Activated naive CD4-positive, alpha-beta T cell treated with anti-CD3 and anti-CD28 coated beads, Interleukin-2, amount 10 ng/mL, durations not matched to agents 7 days and 5 days (primary cell): ENCODE measurements around the gene CPNE4.

Experiments
- CTCF ChIA-PET: fragments of 350-600 bp; sonication (Branson Sonifier 250); formaldehyde crosslinking; loops from one replicate; lab custom pipeline; 2021; ENCODE audit warnings: antibody characterized with exemption; lab: Charles Lee
- DNase-seq: peaks from one replicate; pipeline ENCODE4 v3.0.0-alpha.2; 2020
- H3K27ac Mint-ChIP-seq: one replicate; pipeline ENCODE4 v1.8.0; 2021; ENCODE audit warnings: mild to moderate bottlenecking, moderate library complexity, mixed read lengths
- H3K27me3 Mint-ChIP-seq: one replicate; pipeline ENCODE4 v1.8.0; 2021; ENCODE audit warnings: mild to moderate bottlenecking, mixed read lengths
- H3K36me3 Mint-ChIP-seq: one replicate; pipeline ENCODE4 v1.8.0; 2021; ENCODE audit warnings: mixed read lengths
- H3K4me1 Mint-ChIP-seq: one replicate; pipeline ENCODE4 v1.8.0; 2021; ENCODE audit warnings: mixed read lengths
- H3K4me3 Mint-ChIP-seq: one replicate; pipeline ENCODE4 v1.8.0; 2021; ENCODE audit warnings: mild to moderate bottlenecking, moderate library complexity, mixed read lengths
- H3K9me3 Mint-ChIP-seq: one replicate; pipeline ENCODE4 v1.8.0; 2021; ENCODE audit warnings: mixed read lengths

CPNE4 gene

DNA sequence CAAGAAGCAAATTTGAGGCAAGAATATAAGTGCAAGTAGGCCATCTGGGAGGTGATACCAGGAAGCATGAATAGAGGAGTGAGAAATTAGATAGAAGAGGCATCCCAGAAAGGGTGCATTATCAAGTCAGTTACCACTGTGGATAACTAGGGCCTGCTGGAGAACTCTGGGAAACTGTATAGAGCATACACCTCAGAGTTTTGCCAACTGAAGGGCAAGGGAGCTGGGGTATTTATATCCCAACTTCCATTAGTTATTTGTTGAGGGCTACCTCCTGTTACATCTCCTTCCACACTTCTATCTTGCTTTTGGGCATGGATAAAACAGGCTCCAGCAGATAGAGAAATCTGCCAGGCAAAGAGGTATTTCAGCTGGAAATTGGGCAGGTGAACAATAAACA lies 448.5 kb downstream of the CPNE4 start:
- H3K4me3 Mint-ChIP-seq: no peak overlapping the region
- H3K27ac Mint-ChIP-seq: no peak overlapping the region
- H3K9me3 Mint-ChIP-seq: no peaks in the 10 kb centered on the region
- CTCF ChIA-PET: no interaction called here
- no peak for DNase-seq
- H3K4me1 Mint-ChIP-seq: no peaks in the 10 kb centered on the region
- no peaks in the 10 kb centered on the region for H3K36me3 Mint-ChIP-seq
- peaks cover 6% of the 10 kb centered on the region for H3K27me3 Mint-ChIP-seq

- H3K4me1 Mint-ChIP-seq: no peaks in the 10 kb centered on the region
- no peak for DNase-seq
- no peak overlapping the region for H3K27ac Mint-ChIP-seq
- no peaks in the 10 kb centered on the region for H3K36me3 Mint-ChIP-seq
- H3K4me3 Mint-ChIP-seq: no peak overlapping the region
- CTCF ChIA-PET: no interaction called here
- H3K27me3 Mint-ChIP-seq: no peaks in the 10 kb centered on the region
- H3K9me3 Mint-ChIP-seq: no peaks in the 10 kb centered on the region
Observed at GRCh38 chr3:131582438-131582837, 452.4 kb downstream of the CPNE4 start.

DNA sequence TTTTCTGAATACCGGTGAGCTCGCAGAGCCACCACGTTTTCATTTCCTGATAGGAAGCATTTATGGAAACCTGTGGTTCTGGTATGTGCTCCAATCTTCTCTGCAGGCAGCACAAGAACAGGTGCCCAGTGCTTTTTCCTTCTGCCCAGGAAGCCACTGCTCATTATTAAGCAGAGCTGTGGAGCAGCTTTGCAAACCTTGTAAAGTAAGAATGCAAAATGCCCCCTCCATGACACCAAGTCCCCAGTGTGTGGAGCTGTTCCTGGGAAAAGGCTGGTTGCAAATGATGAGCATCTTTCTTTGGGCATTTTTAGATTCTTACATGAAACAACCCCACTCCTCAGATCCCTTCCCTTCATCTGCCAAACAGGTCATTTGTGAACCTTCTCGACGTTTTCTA lies 466.4 kb downstream of the CPNE4 start:
- no peak overlapping the region for H3K4me3 Mint-ChIP-seq
- peaks cover 18% of the 10 kb centered on the region for H3K27me3 Mint-ChIP-seq
- no peaks in the 10 kb centered on the region for H3K36me3 Mint-ChIP-seq
- no peaks in the 10 kb centered on the region for H3K4me1 Mint-ChIP-seq
- H3K9me3 Mint-ChIP-seq: no peaks in the 10 kb centered on the region
- no peak overlapping the region for H3K27ac Mint-ChIP-seq
- DNase-seq: no peak
- CTCF ChIA-PET: no interaction called here

GRCh38 chr3:131564812-131565211 lies 470.0 kb downstream of the CPNE4 start:
- H3K4me3 Mint-ChIP-seq: no peak overlapping the region
- CTCF ChIA-PET: no interaction called here
- no peak for DNase-seq
- no peaks in the 10 kb centered on the region for H3K36me3 Mint-ChIP-seq
- no peaks in the 10 kb centered on the region for H3K4me1 Mint-ChIP-seq
- H3K27me3 Mint-ChIP-seq: peaks cover 23% of the 10 kb centered on the region
- H3K27ac Mint-ChIP-seq: no peak overlapping the region
- no peaks in the 10 kb centered on the region for H3K9me3 Mint-ChIP-seq

- CTCF ChIA-PET: no interaction called here
- H3K27me3 Mint-ChIP-seq: peaks cover 23% of the 10 kb centered on the region
- DNase-seq: no peak
- no peak overlapping the region for H3K27ac Mint-ChIP-seq
- H3K4me1 Mint-ChIP-seq: no peaks in the 10 kb centered on the region
- no peaks in the 10 kb centered on the region for H3K9me3 Mint-ChIP-seq
- H3K36me3 Mint-ChIP-seq: no peaks in the 10 kb centered on the region
- H3K4me3 Mint-ChIP-seq: no peak overlapping the region
Observed at GRCh38 chr3:131561511-131561910, 473.3 kb downstream of the CPNE4 start.

- peaks cover 18% of the 10 kb centered on the region for H3K27me3 Mint-ChIP-seq
- no peaks in the 10 kb centered on the region for H3K4me1 Mint-ChIP-seq
- no peaks in the 10 kb centered on the region for H3K36me3 Mint-ChIP-seq
- no peak overlapping the region for H3K4me3 Mint-ChIP-seq
- H3K27ac Mint-ChIP-seq: no peak overlapping the region
- CTCF ChIA-PET: no interaction called here
- no peak for DNase-seq
- no peaks in the 10 kb centered on the region for H3K9me3 Mint-ChIP-seq
Observed at GRCh38 chr3:131560795-131561194, 474.0 kb downstream of the CPNE4 start.

DNA sequence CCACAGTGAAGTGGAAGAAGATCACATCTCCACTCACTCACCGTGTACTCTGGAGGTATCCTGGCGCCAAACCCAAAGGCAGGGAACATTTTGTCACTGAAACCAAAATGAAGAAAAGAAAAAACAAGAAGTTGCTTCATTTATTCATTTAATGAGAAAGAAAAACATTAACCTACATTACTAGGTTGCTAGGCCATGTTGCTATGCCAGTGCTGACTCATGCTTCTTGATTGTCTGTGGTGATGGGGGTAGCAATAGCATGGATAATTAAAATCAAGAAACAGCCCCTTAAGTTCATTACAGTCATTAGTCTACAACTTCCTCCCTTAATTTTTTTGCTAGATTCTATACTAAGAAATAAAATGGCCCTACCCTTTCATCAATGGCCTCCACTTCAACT lies 479.4 kb downstream of the CPNE4 start:
- Mint-ChIP-seq H3K4me3 (no peak overlapping the region), H3K27me3 (peaks cover 13% of the 10 kb centered on the region), H3K27ac (no peak overlapping the region), H3K4me1 (peaks cover 19% of the 10 kb centered on the region), H3K9me3 (no peaks in the 10 kb centered on the region), H3K36me3 (no peaks in the 10 kb centered on the region)
- no peak for DNase-seq
- CTCF ChIA-PET: no interaction called here

DNA sequence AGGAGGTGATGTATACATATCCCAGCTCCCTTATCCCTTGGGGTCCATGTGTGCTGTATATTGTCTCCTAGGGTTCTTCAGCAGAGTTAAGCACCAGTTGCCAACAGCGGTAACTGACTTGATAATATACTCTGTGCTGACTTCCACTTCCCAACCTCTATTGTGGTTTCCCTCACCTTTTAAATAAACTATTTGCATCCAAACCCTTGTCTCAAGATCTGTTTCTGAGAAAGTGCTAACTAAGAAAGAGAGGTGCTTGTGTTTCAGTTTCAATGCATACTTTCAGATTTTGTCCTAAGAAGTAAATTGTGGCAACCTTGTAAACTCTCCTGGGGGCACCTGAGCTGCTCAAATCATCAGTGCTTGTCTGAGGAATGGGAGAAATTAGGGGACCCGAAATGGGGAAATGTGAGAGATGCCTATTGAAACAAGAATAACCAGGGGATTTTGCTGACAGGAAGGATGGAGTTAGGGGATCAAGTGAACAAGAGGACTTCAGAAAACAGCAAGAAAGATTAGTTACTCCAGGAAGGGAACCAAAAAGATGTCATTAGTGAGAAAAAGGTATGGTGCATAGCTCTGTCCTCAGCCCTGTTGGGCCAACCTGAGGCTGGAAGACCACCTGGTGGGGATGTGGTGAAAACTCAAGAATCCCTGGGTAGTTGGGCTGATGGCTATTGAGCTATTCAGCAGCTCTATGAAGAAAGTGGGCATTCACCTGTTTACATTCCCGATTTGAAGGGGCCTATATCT lies 481.1 kb downstream of the CPNE4 start:
- Mint-ChIP-seq H3K4me3 (no peak overlapping the region), H3K9me3 (no peaks in the 10 kb centered on the region), H3K27me3 (peaks cover 7% of the 10 kb centered on the region), H3K36me3 (no peaks in the 10 kb centered on the region), H3K27ac (no peak overlapping the region), H3K4me1 (peaks cover 19% of the 10 kb centered on the region)
- DNase-seq: no peak
- CTCF ChIA-PET: interaction anchor here (0.6 to 1.2 kb wide), 5 partner anchors 9 to 481 kb away, joined by 3 to 5 read pairs (median 3); partner anchors contain the start of gene CPNE4

- Mint-ChIP-seq H3K36me3 (no peaks in the 10 kb centered on the region), H3K4me3 (no peak overlapping the region), H3K4me1 (peaks cover 19% of the 10 kb centered on the region), H3K27ac (no peak overlapping the region), H3K9me3 (no peaks in the 10 kb centered on the region), H3K27me3 (peaks cover 3% of the 10 kb centered on the region)
- CTCF ChIA-PET: interaction anchor here (1.1 kb wide), 1 partner anchor 478 kb away, joined by 4 read pairs; no protein-coding TSS in a partner anchor
- DNase-seq: no peak
Observed at GRCh38 chr3:131551761-131552160, 483.1 kb downstream of the CPNE4 start.

GRCh38 chr3:131550562-131551465 lies 484.0 kb downstream of the CPNE4 start:
- H3K4me1 Mint-ChIP-seq: peaks cover 19% of the 10 kb centered on the region
- no peaks in the 10 kb centered on the region for H3K9me3 Mint-ChIP-seq
- H3K4me3 Mint-ChIP-seq: no peak overlapping the region
- H3K36me3 Mint-ChIP-seq: no peaks in the 10 kb centered on the region
- no peak for DNase-seq
- no peak overlapping the region for H3K27ac Mint-ChIP-seq
- CTCF ChIA-PET: interaction anchor here (0.7 to 4.3 kb wide), 4 partner anchors 17 to 484 kb away, joined by 3 to 20 read pairs (median 4); partner anchors contain the start of gene CPNE4
- H3K27me3 Mint-ChIP-seq: peaks cover 3% of the 10 kb centered on the region

- Mint-ChIP-seq H3K4me1 (peaks cover 19% of the 10 kb centered on the region), H3K9me3 (no peaks in the 10 kb centered on the region), H3K4me3 (no peak overlapping the region), H3K27ac (no peak overlapping the region), H3K36me3 (no peaks in the 10 kb centered on the region), H3K27me3 (peaks cover 6% of the 10 kb centered on the region)
- DNase-seq: peak; percentile 25
- CTCF ChIA-PET: interaction anchor here (0.8 to 4.3 kb wide), 7 partner anchors 10 to 480 kb away, joined by 3 to 20 read pairs (median 3); no protein-coding TSS in a partner anchor
Observed at GRCh38 chr3:131549340-131549739, 485.5 kb downstream of the CPNE4 start.

DNA sequence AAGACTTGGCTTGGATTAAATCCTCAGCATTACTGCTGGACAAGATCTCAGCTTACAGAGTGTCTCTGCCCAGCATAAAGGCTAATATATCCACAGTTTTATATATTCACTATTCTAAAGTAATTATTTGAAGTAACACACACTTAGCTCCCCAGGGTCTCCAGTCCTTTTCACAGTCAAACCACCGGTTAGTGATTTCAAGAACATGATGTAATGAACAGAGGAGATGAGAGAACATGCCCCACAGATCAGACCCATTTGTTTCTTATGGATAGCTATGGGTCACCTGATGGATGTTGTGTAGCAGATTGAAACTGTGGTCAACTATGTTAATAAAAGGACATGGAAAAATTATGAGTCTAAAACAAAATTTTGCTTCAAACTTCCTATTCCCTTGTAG lies 487.2 kb downstream of the CPNE4 start:
- Mint-ChIP-seq H3K27me3 (peaks cover 9% of the 10 kb centered on the region), H3K4me1 (peaks cover 4% of the 10 kb centered on the region), H3K36me3 (no peaks in the 10 kb centered on the region), H3K9me3 (no peaks in the 10 kb centered on the region), H3K4me3 (no peak overlapping the region), H3K27ac (no peak overlapping the region)
- CTCF ChIA-PET: interaction anchor here (0.7 to 4.3 kb wide), 4 partner anchors 9 to 514 kb away, joined by 3 to 20 read pairs (median 4); no protein-coding TSS in a partner anchor
- DNase-seq: no peak

DNA sequence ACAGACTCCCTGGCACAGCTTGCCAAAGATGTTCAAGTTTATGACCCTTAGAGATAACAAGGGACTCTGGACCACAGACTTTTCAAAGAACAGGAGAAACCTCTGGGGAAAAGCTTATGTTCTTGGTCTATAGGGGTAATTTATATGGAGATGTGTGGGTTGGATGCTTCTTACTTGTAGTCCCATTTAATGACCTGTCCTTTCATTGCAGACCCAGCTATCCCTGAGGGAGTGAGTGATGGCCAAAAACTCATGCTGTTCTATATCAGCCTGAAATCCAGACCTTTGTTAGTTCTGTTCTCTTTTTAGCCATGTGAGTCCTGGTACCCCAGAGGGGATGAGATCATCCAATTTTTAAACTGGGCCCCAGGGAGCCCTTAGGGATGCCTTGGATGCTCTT lies 488.4 kb downstream of the CPNE4 start:
- CTCF ChIA-PET: interaction anchor here (4.3 kb wide), 1 partner anchor 483 kb away, joined by 20 read pairs; no protein-coding TSS in a partner anchor
- Mint-ChIP-seq H3K9me3 (no peaks in the 10 kb centered on the region), H3K27ac (no peak overlapping the region), H3K4me1 (no peaks in the 10 kb centered on the region), H3K36me3 (no peaks in the 10 kb centered on the region), H3K27me3 (peaks cover 8% of the 10 kb centered on the region), H3K4me3 (no peak overlapping the region)
- no peak for DNase-seq

GRCh38 chr3:131544557-131544956 lies 490.3 kb downstream of the CPNE4 start:
- Mint-ChIP-seq H3K36me3 (no peaks in the 10 kb centered on the region), H3K9me3 (no peaks in the 10 kb centered on the region), H3K27me3 (peaks cover 18% of the 10 kb centered on the region), H3K4me3 (no peak overlapping the region), H3K27ac (no peak overlapping the region), H3K4me1 (no peaks in the 10 kb centered on the region)
- CTCF ChIA-PET: interaction anchor here (0.8 to 1.2 kb wide), 2 partner anchors 8 to 19 kb away, joined by 3 to 4 read pairs; no protein-coding TSS in a partner anchor
- DNase-seq: no peak
